ENCODE results near the gene CCDC18. TPM values are rescaled to one million over a fixed set of nuclear protein-coding genes. Genes with fewer than 3 reads are reported as not detected.

Gene CCDC18
- total and polyA plus RNA-seq, 8 donors, result 4.1 to 17.2 (median 11.6) TPM

GRCh38 chr1:93186667-93187066 lies 6.1 kb downstream of the CCDC18 start:
- intact Hi-C loops (cut with DNase I), result no loop called here
- TF ChIP-seq, protein P1, sequence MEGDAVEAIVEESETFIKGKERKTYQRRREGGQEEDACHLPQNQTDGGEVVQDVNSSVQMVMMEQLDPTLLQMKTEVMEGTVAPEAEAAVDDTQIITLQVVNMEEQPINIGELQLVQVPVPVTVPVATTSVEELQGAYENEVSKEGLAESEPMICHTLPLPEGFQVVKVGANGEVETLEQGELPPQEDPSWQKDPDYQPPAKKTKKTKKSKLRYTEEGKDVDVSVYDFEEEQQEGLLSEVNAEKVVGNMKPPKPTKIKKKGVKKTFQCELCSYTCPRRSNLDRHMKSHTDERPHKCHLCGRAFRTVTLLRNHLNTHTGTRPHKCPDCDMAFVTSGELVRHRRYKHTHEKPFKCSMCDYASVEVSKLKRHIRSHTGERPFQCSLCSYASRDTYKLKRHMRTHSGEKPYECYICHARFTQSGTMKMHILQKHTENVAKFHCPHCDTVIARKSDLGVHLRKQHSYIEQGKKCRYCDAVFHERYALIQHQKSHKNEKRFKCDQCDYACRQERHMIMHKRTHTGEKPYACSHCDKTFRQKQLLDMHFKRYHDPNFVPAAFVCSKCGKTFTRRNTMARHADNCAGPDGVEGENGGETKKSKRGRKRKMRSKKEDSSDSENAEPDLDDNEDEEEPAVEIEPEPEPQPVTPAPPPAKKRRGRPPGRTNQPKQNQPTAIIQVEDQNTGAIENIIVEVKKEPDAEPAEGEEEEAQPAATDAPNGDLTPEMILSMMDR (IDR thresholded peaks at IDR 0.05), result no peak
- Histone ChIP-seq H3K27ac (peak overlapping the region in 1 of 2 donors; percentile 23), H3K36me3 (no peaks in the 10 kb centered on the region), H3K4me3 (no peak overlapping the region), H3K27me3 (no peaks in the 10 kb centered on the region), H3K9me3 (no peaks in the 10 kb centered on the region), H3K4me1 (peaks cover 0 to 17% of the 10 kb centered on the region in 2 donors)
- DNase-seq (no peak), ATAC-seq (no peak)

DNA sequence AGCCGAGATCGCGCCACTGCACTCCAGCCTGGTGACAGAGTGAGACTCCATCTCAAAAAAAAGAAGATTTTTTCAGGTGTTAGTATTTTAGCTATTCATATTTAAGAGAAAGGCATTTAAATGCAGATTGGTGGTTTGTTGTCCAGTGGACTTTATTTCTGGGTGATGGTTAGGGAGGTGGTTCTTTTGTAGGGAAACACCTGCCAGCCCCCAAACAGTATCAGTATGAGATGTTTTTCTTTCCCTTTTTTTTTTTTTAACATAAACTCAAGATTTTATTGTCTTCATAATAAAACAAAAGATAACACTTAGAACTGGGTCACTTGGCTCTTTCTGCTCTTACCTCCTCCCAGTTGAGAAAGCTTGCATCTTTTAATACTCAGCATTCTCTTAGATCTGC lies 9.9 kb downstream of the CCDC18 start:
- ATAC-seq, result no peak

DNA sequence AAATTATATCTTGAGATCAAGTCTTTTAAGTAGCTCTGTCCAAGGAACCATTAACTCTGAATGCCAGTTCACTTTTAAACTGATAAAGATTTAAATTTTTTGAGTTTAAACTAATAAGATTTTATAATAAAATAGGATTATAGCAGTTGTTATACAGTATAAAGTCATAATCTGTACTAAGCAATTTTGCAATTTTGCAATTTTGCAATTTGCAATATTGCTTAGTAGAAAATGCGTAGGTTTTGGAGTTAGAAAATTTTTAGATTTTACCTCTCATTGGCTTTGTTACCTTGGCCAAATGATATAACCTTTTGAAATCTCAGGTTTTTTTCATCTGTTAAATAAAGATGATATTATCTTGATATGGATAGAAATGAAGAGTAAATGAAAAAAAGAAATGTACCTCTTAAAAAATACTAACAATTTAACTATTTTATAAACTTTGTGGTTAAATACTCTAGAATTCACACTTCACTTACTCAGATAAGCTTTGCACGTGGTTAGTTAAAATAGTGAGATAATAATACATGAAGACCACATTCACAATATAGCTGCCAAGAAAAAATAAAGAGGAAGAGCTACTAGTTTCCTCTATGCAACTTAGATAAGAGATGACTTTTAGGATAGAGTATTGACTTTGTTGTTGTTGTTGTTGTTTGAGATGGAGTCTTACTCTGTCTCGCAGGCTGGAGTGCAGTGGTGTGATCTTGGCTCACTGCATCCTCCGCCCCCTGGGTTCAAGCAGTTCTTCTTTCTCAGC lies 13.9 kb downstream of the CCDC18 start:
- peaks cover 0 to 10% of the 10 kb centered on the region in 2 donors for H3K36me3 ChIP-seq
- TF ChIP-seq, protein P1 (IDR thresholded peaks at IDR 0.05), result no peak
- no peak overlapping the region for H3K4me3 ChIP-seq
- intact Hi-C loops (cut with DNase I), result no loop called here
- ATAC-seq (no peak), DNase-seq (no peak)
- no peaks in the 10 kb centered on the region for H3K27me3 ChIP-seq
- no peaks in the 10 kb centered on the region for H3K9me3 ChIP-seq
- no peak overlapping the region for H3K27ac ChIP-seq
- no peaks in the 10 kb centered on the region for H3K4me1 ChIP-seq

More for the DNA sequence above, 9.9 kb downstream of the CCDC18 start:
- no peak overlapping the region for H3K4me3 ChIP-seq
- intact Hi-C loops (cut with DNase I), result no loop called here
- no peak for DNase-seq
- H3K4me1 ChIP-seq, result peaks cover 0 to 8% of the 10 kb centered on the region in 2 donors
- H3K36me3 ChIP-seq, result no peaks in the 10 kb centered on the region
- H3K27me3 ChIP-seq, result no peaks in the 10 kb centered on the region
- no peaks in the 10 kb centered on the region for H3K9me3 ChIP-seq
- H3K27ac ChIP-seq, result no peak overlapping the region
- TF ChIP-seq, protein P1 (IDR thresholded peaks at IDR 0.05), result no peak

- H3K27ac ChIP-seq, result no peak overlapping the region
- H3K36me3 ChIP-seq, result peaks cover 0 to 10% of the 10 kb centered on the region in 2 donors
- TF ChIP-seq, protein P1 (IDR thresholded peaks at IDR 0.05), result no peak
- H3K9me3 ChIP-seq, result no peaks in the 10 kb centered on the region
- no peaks in the 10 kb centered on the region for H3K4me1 ChIP-seq
- no peak for DNase-seq
- no peak overlapping the region for H3K4me3 ChIP-seq
- no peaks in the 10 kb centered on the region for H3K27me3 ChIP-seq
- intact Hi-C loops (cut with DNase I), result no loop called here
- ATAC-seq, result no peak
These were observed 16.1 kb downstream of the CCDC18 start for GRCh38 chr1:93196591-93196990.

- H3K4me1 ChIP-seq, result no peaks in the 10 kb centered on the region
- no peak for DNase-seq
- TF ChIP-seq, protein P1 (IDR thresholded peaks at IDR 0.05), result no peak
- intact Hi-C loops (cut with DNase I), result no loop called here
- H3K9me3 ChIP-seq, result no peaks in the 10 kb centered on the region
- ATAC-seq, result no peak
- no peak overlapping the region for H3K4me3 ChIP-seq
- H3K36me3 ChIP-seq, result peaks cover 0 to 18% of the 10 kb centered on the region in 2 donors
- H3K27me3 ChIP-seq, result no peaks in the 10 kb centered on the region
- no peak overlapping the region for H3K27ac ChIP-seq
These were observed 18.6 kb downstream of the CCDC18 start for GRCh38 chr1:93199150-93199549.
